IPS-18c (cell line): ENCODE measurements around the gene HS1BP3.

Source experiments
- H3K4me3 ChIP-seq: 2 replicates; pipeline ENCODE4 v1.7.0; 2013; ENCODE audit warnings: low read depth, mild to moderate bottlenecking, low read length, moderate library complexity; ENCODE audit not compliant: insufficient read depth
- H3K9me3 ChIP-seq: one replicate; pipeline ENCODE4 v1.6.1; 2013; ENCODE audit warnings: mild to moderate bottlenecking, low read length, moderate library complexity; ENCODE audit not compliant: control insufficient read depth, insufficient read depth

HS1BP3 gene

DNA sequence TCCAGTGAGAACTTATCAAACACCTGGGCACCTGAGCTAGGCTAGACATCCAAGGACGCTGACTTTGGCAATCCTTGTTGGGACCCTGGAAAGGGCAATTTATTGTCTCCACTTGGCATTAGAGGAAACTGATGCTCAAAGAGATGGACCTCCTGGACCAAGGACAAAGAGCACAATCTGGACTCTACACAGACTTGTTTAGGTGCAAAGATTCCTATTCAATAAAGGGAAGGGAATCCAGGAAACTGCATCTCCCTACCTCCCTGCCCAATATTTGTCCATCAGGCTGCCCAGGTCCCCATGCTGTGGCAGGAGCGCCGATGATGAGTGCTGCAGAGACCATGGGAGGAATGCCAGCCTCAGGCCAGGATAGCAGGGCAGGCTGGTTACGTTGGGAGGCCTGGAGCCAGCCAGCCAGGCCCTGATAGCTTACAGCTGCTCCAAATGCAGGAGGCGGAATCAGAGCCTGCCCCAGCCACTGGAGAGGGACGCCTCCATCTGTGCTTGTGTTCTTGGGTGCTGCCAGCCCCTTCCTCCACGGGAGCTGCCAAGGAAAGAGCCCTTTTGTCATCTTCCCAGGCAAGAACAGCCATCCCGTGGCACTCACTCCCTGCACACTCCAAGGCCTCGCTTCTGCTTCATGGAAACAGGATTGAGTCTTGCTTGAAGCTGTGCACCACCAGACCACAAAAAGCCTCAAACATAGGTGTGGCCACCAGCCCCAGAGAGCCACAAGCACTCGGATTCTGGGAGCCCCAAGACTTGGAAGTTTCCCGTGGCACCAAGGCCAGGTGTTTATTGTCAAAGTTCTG lies 60.0 kb downstream of the HS1BP3 start:
- Histone ChIP-seq H3K4me3 (no peak overlapping the region), H3K9me3 (no peaks in the 10 kb centered on the region)

DNA sequence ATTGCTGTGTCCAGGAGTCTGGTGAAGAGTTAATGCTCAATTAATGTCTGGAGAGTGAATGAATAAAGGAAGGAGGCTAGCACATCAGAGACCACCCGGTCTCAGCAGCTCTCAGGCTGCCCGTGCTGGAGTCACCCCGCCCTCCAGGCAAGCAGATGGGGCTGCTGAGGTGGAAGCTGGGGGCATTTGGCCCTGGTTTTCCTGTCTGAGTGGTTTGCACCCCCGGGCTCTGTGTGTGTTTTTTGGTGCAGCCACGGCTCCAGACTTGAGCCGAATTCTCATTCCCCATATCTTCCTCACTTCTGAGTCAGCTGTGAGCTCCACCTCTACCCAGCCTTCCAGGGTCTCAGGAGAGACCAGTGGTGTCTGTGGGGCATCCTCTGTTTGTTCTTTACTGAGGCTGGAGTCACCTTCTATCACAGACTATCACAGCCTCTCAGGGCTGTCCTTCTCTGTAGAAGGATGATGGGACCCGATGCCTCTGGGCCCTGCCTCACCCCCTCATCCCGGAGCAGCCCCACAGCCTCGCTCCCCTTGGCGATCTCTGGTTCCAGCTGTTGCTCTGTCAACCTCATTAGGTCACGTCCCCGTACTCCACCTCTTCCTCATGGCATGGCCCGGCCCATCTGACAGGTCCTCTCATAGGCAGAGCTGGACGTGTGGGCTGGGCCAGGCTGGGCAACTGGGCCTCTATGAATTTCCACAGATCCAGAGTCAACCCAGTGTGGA lies 60.8 kb downstream of the HS1BP3 start:
- Histone ChIP-seq H3K9me3 (no peaks in the 10 kb centered on the region), H3K4me3 (no peak overlapping the region)

DNA sequence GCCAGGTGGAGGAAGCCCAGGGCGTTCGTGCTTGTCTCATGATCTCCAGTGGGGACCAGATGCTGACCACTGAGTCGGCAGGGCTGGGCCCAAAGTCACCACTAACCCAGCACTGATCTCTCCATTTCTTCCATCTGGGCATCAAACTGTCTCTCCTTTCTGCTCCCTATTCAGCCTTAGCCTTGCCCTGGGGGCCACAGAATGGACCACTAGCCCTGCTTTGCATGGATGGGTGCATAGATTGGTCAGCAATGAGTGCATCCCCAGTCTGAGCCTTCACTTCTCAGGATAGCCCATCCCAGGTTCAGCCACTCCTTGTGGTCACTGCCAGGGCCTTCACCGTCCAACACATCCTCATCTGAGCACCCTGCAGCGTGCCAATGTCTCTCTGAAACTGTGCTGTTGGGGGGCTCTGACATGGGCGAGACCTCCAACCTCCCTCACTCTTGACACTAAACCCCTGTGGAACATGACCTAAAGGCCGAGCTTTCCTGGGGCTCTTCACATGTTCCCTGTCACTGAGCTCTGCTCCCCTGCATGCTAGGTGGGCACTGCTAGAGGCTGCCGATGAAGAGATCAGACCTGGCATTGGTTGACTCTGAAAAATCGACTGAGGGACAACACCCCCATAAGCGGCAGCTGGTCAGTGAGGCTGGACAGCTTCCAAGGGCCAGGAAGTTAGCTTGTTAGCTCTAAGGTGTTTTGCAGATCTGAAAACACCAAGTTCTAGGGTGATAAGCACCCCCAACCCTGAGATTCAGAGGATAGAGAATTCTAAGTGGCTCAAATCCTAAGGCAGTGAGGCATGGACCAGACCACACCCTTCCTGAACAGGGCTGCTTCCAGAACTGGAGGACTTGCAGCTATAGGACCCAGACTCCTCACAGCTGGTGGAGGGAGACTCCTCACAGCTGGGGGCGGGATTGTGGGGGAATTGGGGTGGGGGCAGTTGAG lies 61.7 kb downstream of the HS1BP3 start:
- H3K4me3 ChIP-seq = no peak overlapping the region
- H3K9me3 ChIP-seq = no peaks in the 10 kb centered on the region

DNA sequence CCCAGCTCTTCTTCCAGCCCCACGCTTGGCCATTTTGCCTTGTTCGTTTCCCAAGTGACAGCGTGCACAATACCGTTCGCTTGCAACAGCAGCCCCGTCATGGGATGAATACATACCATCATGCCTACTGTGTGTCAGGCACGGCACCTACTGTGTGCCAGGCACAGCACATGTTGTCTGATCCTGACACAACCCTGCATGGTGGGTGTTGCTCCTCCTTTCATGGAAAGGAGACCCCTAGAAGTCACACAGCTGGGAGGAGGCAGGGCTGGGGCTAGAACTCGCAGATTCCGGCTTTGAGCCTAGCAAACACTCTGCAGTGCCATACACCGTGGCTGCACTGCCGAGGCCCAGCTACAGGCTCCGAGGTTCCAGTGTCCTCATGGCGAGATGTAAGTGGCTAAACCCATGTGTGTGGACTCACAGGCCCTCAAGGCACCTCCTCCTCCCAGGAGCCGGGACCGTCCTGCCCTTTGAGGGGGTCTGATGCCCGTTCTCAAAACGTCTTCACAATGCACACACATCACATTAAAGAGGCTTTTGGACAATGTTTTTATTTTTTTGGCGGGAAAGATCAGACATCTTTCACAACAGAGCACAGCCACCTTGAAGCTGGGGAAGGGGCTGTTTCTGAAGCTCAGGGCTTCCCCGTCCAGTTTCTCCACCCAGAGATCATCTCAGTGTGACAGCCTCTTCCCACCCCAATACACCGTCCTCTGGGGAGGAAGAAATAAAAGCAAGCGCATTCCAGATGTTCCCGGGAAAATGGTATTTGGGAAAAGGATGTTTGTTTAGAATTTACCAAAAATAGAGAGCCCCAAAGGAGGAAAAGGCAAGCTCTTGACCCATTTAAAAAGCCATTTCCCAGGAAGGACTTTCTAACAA lies 64.9 kb downstream of the HS1BP3 start:
- Histone ChIP-seq H3K9me3 (no peaks in the 10 kb centered on the region), H3K4me3 (no peak overlapping the region)

DNA sequence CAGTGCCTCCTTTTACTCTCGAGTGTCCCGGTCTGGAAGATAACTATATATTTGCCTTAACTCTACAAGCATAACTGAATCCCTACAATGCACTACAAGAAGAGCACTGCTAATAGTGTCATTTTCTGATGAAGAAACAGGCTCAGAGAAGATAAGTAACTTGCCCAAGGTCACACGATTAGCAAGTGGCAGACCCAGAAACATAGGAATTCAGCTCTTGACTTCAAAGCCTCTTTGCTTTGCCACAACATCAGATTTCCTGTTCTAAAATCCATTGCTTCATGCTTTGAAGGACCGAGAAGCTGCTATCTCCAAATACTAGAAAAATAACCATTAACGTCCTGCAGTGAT lies 65.6 kb downstream of the HS1BP3 start:
- Histone ChIP-seq H3K9me3 (no peaks in the 10 kb centered on the region), H3K4me3 (no peak overlapping the region)

DNA sequence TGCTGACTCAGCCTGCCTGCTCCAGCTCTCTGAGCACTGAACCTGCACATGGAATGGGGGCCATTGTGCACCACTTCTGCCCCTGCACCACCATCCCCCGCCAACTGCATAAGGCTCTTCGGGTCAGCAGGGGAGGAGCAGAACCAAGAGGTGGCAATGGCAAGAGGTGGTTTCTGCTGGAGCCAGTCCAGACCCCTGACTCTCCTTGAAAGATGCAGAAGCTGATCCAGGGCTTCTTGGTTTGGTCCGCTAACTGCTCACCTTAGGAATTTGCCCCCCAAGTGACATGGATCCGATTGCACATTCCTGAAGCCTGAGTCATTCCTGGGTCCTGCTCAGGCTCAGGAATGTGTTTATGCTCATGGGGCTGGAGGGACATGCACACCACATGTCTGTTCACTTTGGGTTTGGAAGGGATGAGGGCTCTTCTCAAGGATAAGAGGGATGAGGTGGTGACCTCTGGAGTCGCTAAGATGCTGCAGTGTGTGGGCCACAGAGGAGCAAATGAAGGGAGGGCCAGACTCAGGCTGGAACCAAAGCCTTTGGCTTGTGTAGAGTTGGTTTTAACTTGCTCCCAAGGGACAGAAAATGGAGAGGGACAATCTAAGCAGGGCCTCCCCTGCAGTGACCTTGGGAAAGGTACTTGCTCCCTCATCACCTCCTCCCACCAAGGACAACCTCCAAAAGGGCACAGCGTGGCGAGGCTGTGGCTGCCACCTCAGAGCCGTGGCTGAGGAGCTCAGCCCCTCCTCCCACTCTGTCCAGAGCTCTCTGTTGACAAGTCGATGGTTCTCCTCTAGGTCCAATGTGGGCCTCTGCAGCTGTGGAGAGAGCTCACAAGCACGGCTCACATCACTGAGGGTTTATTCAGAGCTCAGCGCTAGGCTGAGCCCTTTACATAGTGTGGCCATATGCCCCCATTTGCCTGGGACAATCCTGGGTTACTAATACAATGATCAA lies 66.2 kb downstream of the HS1BP3 start:
- Histone ChIP-seq H3K4me3 (no peak overlapping the region), H3K9me3 (no peaks in the 10 kb centered on the region)

DNA sequence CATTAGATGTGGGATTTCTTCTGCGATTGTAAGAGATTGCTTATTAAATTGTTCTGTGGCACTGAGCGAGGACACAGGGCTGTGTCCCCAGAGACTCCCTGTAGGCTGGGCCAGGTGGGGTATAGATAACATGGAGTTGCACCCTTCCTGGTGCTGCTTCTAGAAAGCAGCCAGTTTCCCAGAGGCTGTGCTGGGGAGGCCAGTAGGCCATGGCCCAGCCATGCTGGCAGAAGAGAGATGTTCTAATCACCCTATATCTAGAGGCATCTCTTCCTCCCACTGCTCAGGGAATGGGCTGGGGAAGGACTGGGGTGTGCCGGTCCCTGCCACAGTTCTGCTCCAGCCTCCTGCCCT lies 66.9 kb downstream of the HS1BP3 start:
- Histone ChIP-seq H3K9me3 (no peaks in the 10 kb centered on the region), H3K4me3 (no peak overlapping the region)

DNA sequence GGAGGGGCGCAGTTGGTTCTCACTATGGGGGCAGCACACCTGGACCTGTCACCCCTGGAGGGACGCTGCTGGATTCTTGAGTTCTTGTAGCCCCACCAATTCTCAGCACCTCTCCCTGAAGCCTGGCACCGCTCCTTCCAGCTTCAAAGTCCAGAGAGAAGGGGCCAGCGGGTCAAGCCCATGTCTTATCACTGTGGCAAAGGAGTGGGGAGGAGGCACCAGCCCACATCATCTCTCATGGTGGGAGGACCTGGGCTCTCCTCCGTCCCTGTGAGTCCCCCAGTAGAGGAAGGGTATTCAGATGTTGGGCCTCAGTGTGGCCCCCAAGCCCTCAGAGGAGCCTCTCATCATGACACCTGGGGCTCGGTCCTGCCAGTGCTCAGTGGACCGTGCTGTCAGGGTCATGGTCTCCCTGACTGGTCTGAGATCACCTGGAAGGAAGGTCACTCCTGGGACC lies 67.4 kb downstream of the HS1BP3 start:
- Histone ChIP-seq H3K9me3 (no peaks in the 10 kb centered on the region), H3K4me3 (no peak overlapping the region)

DNA sequence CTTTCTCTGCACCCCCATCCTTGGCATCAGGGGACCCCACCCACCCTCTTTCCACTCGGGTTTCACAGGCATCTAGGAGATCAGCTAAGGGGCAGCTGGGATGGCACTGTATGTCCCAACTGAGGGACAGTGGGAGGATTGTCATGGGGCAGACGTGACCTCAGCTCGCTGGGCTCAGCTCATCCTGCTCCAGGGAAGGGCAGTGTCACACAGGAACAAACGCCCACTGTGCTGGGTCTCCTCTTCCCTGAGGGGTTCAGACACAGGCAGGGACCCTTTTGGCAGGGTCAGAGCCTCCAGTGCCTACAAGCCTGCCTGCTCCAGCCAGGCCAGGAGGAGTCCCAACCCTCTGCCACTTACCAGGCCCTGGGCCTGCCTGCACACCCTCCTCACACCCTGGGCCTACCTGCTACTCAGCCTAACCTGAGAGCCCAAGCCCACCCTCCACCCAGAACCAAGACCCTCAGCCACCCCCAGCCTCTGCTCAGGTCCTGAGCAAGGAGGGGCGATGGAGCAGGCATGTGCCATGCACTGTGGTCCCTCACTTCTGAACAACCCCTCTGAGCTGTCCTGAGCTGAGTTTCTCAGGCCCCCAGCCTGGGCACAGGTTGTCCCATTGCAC lies 68.2 kb downstream of the HS1BP3 start:
- no peaks in the 10 kb centered on the region for H3K9me3 ChIP-seq

DNA sequence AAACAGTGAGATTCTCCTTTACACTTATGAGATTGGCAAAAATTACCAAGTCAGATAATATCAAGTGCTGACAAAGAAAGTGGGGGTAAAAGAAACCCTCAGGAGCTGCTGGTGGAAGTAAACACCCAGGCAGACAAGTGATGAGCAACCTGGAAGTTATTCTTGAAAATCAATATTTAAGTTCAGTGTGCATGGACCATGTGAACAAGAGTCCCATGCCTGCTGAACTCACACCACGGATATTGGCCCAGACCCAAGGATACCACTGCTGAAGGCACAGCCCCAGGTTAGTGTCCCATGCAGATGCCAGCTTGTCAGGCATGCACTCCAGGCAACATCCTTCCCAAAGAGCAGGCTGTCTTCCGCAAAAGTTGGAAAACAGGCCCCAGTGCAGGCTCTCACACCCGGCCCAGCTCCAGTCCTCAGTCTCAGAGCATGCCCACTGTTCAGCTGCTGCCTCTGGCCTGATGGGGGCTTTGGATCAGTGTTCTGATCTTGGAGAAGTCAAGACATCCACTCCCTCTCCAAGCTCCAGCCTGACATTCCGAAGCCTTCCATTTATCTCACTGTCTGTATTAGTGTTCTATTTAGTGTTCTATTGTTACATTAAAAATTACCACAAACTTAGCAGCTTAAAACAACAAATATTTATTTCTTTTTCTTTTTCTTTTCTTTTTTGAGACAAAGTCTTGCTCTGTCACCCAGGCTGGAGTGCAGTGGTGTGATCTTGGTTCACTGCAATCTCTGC lies 70.0 kb downstream of the HS1BP3 start:
- Histone ChIP-seq H3K4me3 (no peak overlapping the region), H3K9me3 (no peaks in the 10 kb centered on the region)

More for the DNA sequence above, 68.2 kb downstream of the HS1BP3 start:
- no peak overlapping the region for H3K4me3 ChIP-seq

DNA sequence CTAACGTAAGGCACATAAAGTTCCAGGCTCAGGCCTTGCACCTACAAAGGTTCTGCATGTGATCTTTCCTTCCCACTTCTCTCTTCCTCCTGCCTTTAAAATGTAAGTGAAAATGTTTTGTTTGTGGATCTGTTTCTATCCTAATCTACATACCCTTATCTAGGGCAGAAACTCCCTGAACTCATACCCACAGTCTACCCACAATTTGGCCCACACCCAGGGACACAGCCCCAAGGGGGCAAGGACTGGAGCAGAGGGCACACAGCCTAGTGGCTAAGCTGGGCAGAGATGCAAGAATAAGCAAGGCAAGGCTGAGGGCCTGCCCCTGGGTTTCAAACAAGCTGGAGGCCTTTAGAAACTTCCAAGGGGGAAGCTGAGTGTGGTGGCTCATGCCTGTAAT lies 71.0 kb downstream of the HS1BP3 start:
- no peak overlapping the region for H3K4me3 ChIP-seq

DNA sequence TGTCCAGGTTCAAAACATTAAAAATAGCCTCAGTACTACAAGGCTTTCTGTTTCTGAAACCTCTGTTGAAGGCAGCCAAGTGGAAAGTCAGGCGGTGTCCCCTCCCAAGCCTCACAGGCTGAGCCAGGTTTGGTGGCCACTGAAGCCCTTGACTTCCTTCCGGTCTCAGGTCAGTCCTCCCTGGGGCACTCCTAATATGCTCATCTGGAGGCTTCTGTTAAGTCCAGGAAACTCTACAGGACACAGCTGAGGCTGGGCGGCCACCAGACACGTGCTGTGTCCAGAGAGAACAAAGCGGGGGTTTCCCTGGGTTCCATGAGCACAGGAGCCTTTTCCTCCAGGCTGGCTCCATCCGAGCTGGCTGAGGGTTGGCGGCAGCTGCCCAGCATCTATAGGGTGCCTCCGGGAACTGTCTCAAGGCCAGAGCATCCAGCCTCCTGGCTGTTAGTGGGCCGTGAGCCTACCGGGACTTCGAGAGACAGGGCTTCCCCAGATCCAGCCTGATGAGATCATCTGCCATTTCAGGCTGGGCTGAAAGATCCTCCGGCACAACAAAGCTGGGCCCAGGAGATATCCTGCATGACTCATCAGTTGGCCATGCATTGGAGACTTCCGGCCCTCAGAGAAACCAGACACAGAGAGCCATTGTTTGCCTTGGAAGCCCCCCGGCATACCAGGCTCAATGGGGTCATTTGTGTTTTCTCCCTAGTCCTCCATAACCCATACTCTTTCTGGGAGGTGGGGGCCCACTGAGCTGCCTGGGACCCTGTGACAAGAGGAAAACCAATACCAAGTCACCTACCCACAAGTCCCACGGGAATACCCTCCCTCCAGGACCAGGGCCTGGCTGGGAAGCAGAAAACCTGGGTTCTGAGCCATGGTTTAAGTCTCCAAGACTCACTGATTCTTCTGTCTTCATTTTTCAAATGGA lies 71.7 kb downstream of the HS1BP3 start:
- H3K9me3 ChIP-seq = no peaks in the 10 kb centered on the region
- no peak overlapping the region; the same call in 1 of the 2 replicates for H3K4me3 ChIP-seq

More for the DNA sequence above, 71.0 kb downstream of the HS1BP3 start:
- no peaks in the 10 kb centered on the region for H3K9me3 ChIP-seq

DNA sequence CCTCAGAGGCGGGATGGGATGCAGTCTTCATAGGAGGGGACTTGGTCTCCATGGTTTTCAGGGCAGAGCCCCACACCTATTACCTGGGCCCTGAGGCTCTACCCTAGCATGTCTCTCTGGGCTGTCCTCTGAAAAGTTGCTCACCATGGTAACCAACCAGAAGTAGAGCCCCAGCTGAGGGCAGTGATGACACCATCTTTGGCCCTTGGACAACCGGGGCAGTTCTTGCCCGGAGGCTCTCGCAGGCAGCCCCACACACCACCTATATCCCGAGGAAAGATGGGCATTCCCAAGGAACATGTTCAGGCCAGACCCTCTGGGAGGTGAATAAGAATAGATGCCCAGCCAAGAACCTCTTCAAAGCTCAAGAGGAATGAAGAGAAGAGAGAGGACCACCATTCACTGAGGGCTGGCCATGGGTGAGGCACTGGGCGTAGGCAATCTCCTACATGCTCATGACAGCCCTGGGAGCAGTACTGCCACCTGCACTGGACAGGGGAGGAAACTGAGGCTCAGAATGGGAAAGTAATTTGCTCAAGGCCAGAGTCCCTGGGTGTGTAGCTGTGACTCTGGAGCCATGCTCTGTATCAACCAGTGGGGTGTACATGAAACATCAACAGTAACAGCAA lies 72.5 kb downstream of the HS1BP3 start:
- H3K4me3 ChIP-seq = no peak overlapping the region
- no peaks in the 10 kb centered on the region for H3K9me3 ChIP-seq
